SK-N-MC (cell line): ENCODE results near the gene TVP23C.
A peak's percentile ranks its signal among the peaks of the same experiment; 100 is the strongest.
"Not testable (repeated sequence)": the region's sequence is repeated elsewhere in the genome, so short reads cannot be mapped to it uniquely, and the experiment has no call there.

Experiments
- DNase-seq: peaks from one replicate; pipeline ENCODE4 v3.0.0-alpha.2; 2011; ENCODE audit warnings: low read depth, low spot score
- H3K27ac ChIP-seq: fragments of 200-600 bp; sonication (generic); 2 replicates; pipeline ENCODE4 v1.5.1; 2016; ENCODE audit warnings: mixed run types
- H3K36me3 ChIP-seq: fragments of 200-600 bp; sonication (generic); 2 replicates; pipeline ENCODE4 v1.6.1; 2017; ENCODE audit warnings: antibody characterized with exemption, low read length, mixed read lengths; ENCODE audit not compliant: insufficient read depth
- H3K4me3 ChIP-seq: fragments of 200-600 bp; sonication (generic); 2 replicates; pipeline ENCODE4 v1.5.1; 2016
- H3K9ac ChIP-seq: fragments of 200-600 bp; sonication (generic); 2 replicates; pipeline ENCODE4 v1.8.0; 2017; ENCODE audit warnings: mixed run types, mixed read lengths; ENCODE audit not compliant: insufficient read length
- H3K9me3 ChIP-seq: fragments of 200-600 bp; sonication (generic); 2 replicates; pipeline ENCODE4 v1.6.1; 2017; ENCODE audit warnings: low read depth, mild to moderate bottlenecking, antibody characterized with exemption, low read length, moderate library complexity, mixed read lengths

TVP23C gene

DNA sequence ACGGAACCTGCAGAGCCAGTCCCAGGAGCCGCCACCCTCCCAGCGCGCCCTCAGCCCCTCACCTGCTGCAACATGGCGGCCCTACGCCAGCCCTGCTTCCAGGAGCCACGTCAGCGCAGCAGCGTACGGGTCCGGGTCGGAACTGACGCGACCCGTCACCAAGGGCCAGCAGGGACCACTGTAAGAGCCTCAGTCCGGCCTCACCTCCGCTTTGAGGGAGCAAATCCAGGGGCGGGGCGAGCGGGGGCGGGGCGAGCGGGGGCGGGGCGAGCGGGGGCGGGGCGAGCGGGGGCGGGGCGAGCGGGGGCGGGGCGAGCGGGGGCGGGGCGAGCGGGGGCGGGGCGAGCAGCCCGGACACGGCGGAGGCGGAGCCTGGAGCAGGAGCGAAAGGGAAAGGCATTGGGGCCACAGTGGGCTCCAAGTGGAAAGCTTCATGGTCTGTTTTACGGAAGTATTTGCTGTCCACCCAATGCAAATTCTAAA, at the start of gene TVP23C:
Gene TVP23C, minus strand, starts transcription at position 109 of the 483 bp plus-strand sequence. Its CDS starts 35 bp downstream, at position 74.
- peak within 1 kb of the TSS; percentile 78 for H3K4me3 ChIP-seq
- not testable (repeated sequence) for H3K36me3 ChIP-seq, DNase-seq, H3K9me3 ChIP-seq, H3K27ac ChIP-seq, H3K9ac ChIP-seq

DNA sequence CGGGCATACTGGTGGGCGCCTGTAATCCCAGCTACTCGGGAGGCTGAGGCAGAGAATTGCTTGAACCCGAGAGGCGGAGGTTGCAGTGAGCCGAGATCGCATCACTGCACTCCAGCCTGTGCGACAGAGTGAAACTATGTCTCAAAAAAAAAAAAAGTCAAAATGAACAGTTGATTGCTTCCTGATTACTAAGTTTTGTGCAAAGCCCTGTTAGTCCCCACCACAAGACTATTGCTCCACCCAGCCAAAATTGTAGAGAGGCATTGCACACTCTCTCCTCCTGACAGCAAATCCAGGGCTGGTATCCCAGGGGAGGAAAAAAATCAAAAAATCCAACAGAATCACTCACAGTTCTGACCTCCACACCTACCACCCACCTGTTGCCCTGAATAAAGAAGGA, 29.7 kb upstream of the TVP23C start:
- H3K9me3 ChIP-seq, H3K4me3 ChIP-seq: not testable (repeated sequence)

DNA sequence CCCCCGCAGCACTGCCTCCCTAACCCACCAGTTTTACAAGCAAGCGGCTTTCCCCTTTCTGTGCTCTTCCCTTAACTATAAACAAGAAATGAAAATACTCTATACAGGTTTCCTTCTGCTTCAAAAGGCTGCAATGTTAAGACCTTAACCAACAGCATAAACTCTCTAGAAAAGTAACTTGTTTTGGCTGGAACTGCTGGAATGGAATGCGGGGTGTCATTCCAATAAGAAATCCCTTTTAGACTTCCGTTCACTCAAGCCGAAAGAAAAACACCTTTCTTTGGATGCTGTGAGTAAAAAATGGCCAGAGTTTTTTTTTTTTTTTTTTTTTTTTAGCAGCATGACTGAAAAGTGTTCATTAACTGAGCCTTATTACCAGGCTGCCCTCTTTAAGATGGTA, 28.7 kb upstream of the TVP23C start:
- not testable (repeated sequence) for H3K27ac ChIP-seq, DNase-seq, H3K9ac ChIP-seq, H3K36me3 ChIP-seq, H3K4me3 ChIP-seq, H3K9me3 ChIP-seq

More for the DNA sequence above, 29.7 kb upstream of the TVP23C start:
- H3K27ac ChIP-seq, DNase-seq, H3K9ac ChIP-seq, H3K36me3 ChIP-seq: not testable (repeated sequence)

DNA sequence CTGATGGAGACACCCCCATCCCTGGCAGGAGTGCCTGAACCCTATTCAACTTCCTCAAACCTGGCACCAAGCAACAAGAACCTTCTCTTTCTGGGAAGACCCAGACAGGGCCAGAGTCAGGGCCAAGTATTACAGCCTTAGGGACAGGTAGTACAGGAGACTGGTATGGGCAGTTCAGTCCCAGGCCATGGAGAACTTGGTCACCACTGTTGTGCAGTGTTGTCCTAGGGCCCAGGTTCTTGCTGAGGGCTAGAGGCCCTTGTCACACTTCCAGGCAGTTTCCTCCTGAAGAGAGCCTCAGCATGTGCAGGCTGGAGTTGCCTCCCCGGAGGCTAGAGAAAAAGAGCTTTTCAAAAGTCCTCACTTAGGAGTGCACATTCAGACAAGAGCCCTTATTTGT, 27.6 kb upstream of the TVP23C start:
- not testable (repeated sequence) for H3K4me3 ChIP-seq, H3K9me3 ChIP-seq, H3K36me3 ChIP-seq, DNase-seq, H3K27ac ChIP-seq, H3K9ac ChIP-seq

DNA sequence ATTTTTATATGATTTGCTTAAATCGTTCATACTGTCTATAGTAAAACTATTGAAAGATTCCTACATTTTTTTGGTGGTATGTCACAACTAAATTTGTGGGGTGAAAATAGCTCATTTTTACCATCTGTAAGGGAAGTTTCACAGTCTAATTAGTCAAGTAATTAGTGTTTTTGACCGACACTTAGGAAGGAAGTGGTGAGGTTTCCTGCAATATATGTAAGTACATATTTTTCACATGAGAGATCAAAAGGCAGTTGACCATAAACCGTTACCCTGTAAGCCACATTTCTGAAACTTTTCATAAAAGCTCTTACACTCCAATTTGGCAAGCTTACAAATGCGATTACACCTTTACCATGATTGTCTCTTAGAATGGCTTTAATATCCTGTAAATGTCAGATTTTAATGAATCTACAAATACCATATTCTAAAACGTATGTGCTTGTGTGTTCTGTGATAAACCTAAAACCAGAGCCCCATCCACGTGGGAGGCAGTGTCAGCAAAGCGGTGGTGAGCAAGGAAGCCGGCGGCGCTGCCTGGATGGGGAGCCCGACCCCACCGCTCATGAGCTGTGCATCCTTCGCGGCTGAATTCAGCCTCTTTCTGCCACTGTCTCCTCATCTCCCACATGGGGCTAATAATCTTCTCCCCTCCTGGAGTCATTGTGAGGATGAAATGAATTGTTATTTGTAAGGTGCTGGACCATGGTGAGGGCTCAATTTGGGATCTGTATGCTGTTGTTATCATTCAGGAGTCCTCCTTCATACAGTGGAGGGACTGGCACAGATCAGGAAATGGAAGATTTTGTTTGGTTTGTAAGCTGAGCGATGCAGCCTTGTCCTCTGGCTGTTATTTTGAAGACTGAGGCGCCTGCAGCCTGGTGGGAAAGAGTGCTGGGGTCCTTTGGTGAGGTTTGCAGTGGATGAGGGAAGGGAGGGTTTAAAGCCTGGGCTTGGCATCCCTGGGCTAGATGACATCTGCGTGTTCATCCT, 26.6 kb upstream of the TVP23C start:
- H3K36me3 ChIP-seq, H3K4me3 ChIP-seq, DNase-seq, H3K9me3 ChIP-seq, H3K27ac ChIP-seq, H3K9ac ChIP-seq: not testable (repeated sequence)

DNA sequence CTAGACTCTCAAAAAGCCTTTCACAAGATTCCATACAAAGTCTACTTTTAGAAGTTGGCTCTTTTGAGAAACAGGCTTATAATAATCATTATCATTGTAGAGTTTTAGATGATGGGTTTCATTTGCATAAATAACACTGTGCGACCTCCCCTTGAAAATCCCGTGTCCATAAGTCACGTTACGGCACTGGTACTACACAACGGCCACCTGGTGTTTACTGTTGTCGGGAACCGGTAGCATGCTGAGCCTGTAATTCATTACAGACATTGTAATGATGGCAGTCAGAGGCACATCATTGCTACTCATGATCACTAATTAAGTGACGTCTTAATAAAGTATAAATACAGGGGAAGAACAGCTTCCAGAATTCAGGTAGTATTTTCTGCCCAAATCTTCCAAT, 24.7 kb upstream of the TVP23C start:
- not testable (repeated sequence) for H3K27ac ChIP-seq, H3K4me3 ChIP-seq, H3K9me3 ChIP-seq, H3K9ac ChIP-seq, H3K36me3 ChIP-seq, DNase-seq

DNA sequence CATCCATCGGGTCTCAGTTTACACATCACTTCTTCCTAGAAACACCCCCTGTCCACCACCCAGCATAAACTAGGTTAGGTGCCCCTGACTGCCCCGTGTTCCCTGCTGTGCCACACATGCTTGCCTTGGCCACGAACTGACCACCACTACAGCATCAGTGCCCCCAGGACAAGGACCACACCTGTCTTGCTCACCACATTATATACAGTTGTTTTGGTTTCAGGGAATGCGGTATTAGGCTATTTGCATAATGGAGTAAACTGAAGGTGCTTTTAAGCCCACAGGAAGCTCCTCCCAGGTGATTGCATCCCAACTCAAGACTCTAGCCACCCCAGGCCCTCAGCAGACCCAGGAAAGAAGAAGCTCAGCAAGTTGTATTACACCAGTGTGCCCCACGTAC, 20.0 kb upstream of the TVP23C start:
- not testable (repeated sequence) for H3K27ac ChIP-seq, H3K36me3 ChIP-seq, H3K9ac ChIP-seq, H3K9me3 ChIP-seq, H3K4me3 ChIP-seq, DNase-seq

DNA sequence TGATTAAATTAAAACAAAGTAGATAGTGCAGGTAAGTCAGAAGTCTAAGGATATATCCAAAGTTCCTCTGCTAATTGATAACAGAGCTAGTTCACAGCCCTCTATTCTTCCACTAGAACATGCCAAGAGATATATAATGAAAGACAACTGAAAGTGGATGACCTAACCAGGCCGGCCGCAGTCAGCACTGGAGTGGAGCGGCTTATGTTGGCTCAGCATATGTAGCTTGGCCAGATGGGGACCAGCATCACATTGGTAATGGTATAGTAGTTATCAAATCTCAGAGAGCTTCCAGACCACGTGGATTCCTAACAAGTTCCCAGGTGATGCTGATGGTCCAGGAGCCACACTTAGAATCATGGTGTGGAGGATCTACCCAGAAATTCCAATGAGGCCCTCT, 18.2 kb upstream of the TVP23C start:
- not testable (repeated sequence) for H3K36me3 ChIP-seq, DNase-seq, H3K27ac ChIP-seq, H3K4me3 ChIP-seq, H3K9ac ChIP-seq, H3K9me3 ChIP-seq

DNA sequence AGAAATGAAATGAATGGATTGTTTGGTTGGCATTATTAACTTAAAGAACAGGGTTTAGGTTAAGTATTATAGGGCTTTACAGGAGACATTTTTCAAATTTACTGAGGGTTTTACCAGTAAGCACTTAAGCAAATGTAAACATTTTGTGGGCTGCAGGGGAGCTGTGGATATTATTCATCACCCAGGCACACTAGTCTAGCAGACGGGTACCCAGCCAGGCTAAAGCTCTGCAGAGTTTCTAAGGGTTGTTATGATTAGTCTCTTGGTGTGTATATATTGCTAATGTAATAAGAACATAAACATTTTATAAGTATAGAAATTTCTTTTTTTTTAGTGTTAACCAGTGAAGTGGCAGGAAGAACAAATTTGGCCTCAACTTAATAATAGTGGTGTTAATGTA, 13.6 kb upstream of the TVP23C start:
- H3K4me3 ChIP-seq, H3K36me3 ChIP-seq, H3K9me3 ChIP-seq, DNase-seq, H3K27ac ChIP-seq, H3K9ac ChIP-seq: not testable (repeated sequence)

DNA sequence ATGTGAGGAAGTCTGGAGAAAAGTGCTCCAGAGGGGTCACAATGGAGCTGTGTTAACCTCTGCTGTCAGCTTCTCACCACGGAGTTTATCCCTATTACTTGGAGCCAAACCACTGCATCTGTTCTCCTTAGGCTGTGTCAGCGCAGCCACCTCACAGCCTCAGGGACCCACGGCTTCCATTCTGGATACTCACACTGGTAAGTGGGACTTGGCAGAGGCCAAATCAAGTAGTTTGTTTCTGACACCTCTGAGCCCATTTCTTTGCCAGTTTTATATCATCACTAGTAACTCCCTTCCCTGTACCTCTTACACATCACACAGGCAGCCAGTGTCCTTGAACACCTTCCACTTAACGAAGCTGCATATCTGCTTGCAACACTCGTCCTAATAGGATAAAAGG, 11.4 kb upstream of the TVP23C start:
- H3K4me3 ChIP-seq, H3K27ac ChIP-seq, H3K9ac ChIP-seq, H3K36me3 ChIP-seq, DNase-seq, H3K9me3 ChIP-seq: not testable (repeated sequence)

DNA sequence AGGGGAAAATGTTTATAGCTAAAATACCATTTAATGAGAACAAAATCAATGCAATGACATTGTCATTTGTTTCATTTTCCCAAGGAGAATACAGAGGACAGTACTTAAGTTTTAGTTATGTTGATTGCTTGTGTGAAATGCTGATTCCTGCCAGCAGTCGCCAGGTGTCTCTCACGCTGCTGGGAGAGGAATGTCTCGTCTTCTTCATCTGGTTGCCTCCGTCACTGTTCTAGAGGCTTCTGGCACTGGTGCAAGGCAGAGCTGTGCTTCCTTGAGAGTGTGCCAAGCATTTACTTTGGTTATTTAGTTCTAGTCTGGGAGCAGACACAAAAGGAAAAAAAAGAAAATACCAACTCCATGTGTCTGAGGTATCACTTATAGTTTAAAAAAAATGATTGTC, 10.6 kb upstream of the TVP23C start:
- not testable (repeated sequence) for H3K4me3 ChIP-seq, H3K27ac ChIP-seq, H3K36me3 ChIP-seq, DNase-seq, H3K9ac ChIP-seq, H3K9me3 ChIP-seq

DNA sequence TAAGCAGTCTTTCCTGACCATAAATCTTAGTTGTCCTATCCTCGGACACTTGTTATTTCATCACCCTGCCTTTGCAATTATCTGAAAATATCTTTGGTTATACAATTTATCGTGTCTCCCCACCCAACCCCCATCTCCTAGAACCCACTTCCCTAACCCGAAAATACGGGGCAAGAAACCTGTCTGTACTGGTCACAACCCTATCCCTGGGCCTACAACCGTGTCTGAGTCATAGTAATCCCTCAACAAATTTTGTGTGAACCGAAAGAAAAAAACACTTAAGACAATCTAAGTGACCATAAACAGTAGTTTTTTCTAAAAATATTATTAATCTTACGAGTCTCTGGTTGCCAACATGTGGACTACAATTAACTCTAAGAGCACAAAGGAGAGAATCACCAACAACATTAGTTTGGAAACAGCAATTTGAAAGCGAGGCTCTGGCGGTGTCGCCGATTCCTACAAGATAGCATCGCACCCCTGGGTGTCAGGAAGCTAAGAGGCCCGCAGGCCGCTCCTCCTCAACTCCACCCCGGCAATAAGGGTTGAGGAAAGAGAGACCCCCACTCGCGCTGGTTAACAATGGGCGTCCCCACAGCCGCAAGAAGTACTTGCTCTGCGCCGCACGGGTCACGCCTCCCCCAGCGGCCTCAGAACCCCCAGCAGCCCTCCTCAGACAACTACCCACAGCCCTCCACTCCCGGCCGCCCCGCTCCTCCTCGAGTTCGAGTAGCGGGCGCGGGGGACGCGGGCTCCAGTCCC, 489 bp downstream of the TVP23C start:
- peak overlapping the region; percentile 78 for H3K4me3 ChIP-seq
- not testable (repeated sequence) for H3K9ac ChIP-seq, H3K27ac ChIP-seq, DNase-seq, H3K9me3 ChIP-seq, H3K36me3 ChIP-seq

DNA sequence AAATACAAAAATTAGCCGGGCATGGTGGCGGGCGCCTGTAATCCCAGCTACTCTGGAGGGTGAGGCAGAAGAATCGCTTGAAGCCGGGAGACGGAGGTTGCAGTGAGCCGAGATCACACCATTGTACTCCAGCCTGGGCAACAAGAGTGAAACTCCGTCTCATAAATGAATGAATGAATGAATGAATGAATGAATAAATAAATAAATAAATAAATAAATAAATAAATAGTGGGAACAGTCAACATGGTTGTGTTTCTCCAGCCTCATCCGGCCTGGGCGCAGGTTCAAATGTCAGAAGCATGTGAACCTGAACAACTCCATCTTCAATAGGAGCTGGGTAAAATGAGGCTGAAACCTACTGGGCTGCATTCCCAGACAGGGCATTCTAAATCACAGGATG, 1.8 kb downstream of the TVP23C start:
- not testable (repeated sequence) for DNase-seq, H3K4me3 ChIP-seq, H3K27ac ChIP-seq, H3K9ac ChIP-seq, H3K36me3 ChIP-seq, H3K9me3 ChIP-seq

DNA sequence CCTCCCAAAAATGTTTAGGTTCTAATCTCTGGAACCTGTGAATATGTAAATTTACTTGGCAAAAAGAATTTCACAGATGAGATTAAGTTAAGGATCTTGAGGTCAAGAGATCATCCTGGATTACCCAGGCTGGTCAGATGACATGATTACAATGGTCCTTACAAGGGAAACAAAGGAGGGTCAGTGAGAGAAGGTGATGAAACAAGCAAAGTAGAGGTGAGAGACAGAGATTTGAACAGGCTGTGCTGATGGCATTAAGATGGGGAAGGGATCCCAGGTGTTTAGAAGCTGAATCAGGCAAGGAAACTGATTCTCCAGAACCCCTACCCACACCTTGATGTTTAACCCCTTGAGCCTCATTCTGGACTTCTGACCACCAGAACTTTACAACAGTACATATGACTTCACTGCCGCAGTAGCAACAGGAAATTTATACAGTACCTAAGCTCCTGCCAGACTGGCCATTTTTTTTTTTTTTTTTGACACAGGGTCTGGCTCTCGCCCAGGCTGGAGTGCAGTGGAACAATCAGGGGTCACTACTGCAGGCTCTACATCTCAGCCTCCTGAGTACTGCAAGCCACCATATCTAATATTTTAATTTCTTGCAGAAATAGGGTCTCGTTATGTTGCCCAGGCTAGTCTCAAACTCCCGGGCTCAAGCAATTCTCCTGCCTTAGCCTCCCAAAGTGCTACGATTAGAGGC, 4.7 kb downstream of the TVP23C start:
- H3K4me3 ChIP-seq, DNase-seq, H3K27ac ChIP-seq, H3K36me3 ChIP-seq, H3K9ac ChIP-seq, H3K9me3 ChIP-seq: not testable (repeated sequence)
